ENCODE results near the gene GTF2H4.
"Not testable (repeated sequence)": the region's sequence is repeated elsewhere in the genome, so short reads cannot be mapped to it uniquely, and the experiment has no call there.

GTF2H4 gene

GRCh38 chr6:30922447-30922852 lies 14.4 kb downstream of the GTF2H4 start:
- no peak overlapping the region for H3K27ac ChIP-seq
- TF ChIP-seq CTCF (IDR thresholded peaks at IDR 0.05) (no peak), ZFX (IDR thresholded peaks at IDR 0.05; ENCODE audit: borderline replicate concordance) (no peak)

- not testable (repeated sequence) for H3K27ac ChIP-seq
Measured at GRCh38 chr6:30924040-30924627, 16.1 kb downstream of the GTF2H4 start.

- no peak overlapping the region for H3K27ac ChIP-seq
- no peak for TF ChIP-seq CTCF (IDR thresholded peaks at IDR 0.05)
- no peak for TF ChIP-seq ZFX (IDR thresholded peaks at IDR 0.05; ENCODE audit: borderline replicate concordance)
Measured at GRCh38 chr6:30926644-30927043, 18.6 kb downstream of the GTF2H4 start.

- not testable (repeated sequence) for H3K27ac ChIP-seq
Measured at GRCh38 chr6:30927080-30927479, 19.1 kb downstream of the GTF2H4 start.

- H3K27ac ChIP-seq: no peak overlapping the region
- TF ChIP-seq ZFX (IDR thresholded peaks at IDR 0.05; ENCODE audit: borderline replicate concordance): no peak
- no peak for TF ChIP-seq CTCF (IDR thresholded peaks at IDR 0.05)
Measured at GRCh38 chr6:30928677-30929076, 20.7 kb downstream of the GTF2H4 start.

GRCh38 chr6:30930506-30930905 lies 22.5 kb downstream of the GTF2H4 start:
- H3K27ac ChIP-seq: no peak overlapping the region
- no peak for TF ChIP-seq ZFX (IDR thresholded peaks at IDR 0.05; ENCODE audit: borderline replicate concordance)
- TF ChIP-seq CTCF (IDR thresholded peaks at IDR 0.05): no peak

- H3K27ac ChIP-seq: no peak overlapping the region
- TF ChIP-seq ZFX (IDR thresholded peaks at IDR 0.05; ENCODE audit: borderline replicate concordance): no peak
- no peak for TF ChIP-seq CTCF (IDR thresholded peaks at IDR 0.05)
Measured at GRCh38 chr6:30931272-30931671, 23.3 kb downstream of the GTF2H4 start.

- no peak for TF ChIP-seq ZFX (IDR thresholded peaks at IDR 0.05; ENCODE audit: borderline replicate concordance)
- TF ChIP-seq CTCF (IDR thresholded peaks at IDR 0.05): no peak
- no peak within 1 kb of the TSS for H3K27ac ChIP-seq
Measured at GRCh38 chr6:30931969-30932645, 24.1 kb downstream of the GTF2H4 start, which contains the start of gene SFTA2. Gene SFTA2 (minus strand): TSS chr6:30932170. CDS start chr6:30932096, 74 bp downstream.

All from 22Rv1 (cell line).